ENCODE measurements around the gene PTPN6.

DNA sequence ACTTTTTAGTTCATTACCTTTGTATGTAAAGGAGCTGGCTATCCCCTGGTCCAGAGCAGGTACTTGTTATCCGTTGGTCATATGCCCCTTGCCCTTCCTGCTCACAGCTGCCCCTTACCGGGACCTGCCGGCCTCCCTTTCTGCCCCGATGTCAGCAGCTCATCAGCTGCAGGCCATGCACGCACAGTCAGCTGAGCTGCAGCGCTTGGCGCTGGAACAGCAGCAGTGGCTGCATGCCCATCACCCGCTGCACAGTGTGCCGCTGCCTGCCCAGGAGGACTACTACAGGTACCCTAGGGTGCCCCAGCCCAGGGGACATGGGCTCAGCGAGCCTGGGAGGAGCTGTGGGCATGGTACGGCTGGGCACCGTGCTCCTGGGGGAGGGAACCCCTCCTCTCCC, 9.9 kb upstream of the PTPN6 start:
- TF ChIP-seq CTCF (IDR thresholded peaks at IDR 0.05) (no peak), POLR2A (IDR thresholded peaks at IDR 0.05) (no peak)
